ENCODE results near the gene TMEM150B.

Gene TMEM150B

GRCh38 chr19:55278391-55279135 lies 46.6 kb downstream of the TMEM150B start:
- Histone ChIP-seq H3K27ac (ENCODE audit: low read length) (no peak overlapping the region), H3K36me3 (ENCODE audit: control insufficient read depth, low read depth, low read length) (peaks cover 4% of the 10 kb centered on the region), H3K9me3 (ENCODE audit: control insufficient read depth, low read depth, low read length) (no peaks in the 10 kb centered on the region), H3K27me3 (ENCODE audit: control insufficient read depth, insufficient read depth, low read length) (no peaks in the 10 kb centered on the region), H3K4me1 (ENCODE audit: control insufficient read depth, low read depth, low read length) (peaks cover 10% of the 10 kb centered on the region), H3K4me3 (ENCODE audit: low read length) (peak overlapping the region; percentile 94), H3K9ac (ENCODE audit: low read length) (no peak overlapping the region)

GRCh38 chr19:55277494-55277893 lies 47.6 kb downstream of the TMEM150B start:
- Histone ChIP-seq H3K27ac (ENCODE audit: low read length) (no peak overlapping the region), H3K4me3 (ENCODE audit: low read length) (no peak overlapping the region), H3K9ac (ENCODE audit: low read length) (no peak overlapping the region), H3K4me1 (ENCODE audit: control insufficient read depth, low read depth, low read length) (peaks cover 10% of the 10 kb centered on the region), H3K27me3 (ENCODE audit: control insufficient read depth, insufficient read depth, low read length) (no peaks in the 10 kb centered on the region), H3K9me3 (ENCODE audit: control insufficient read depth, low read depth, low read length) (no peaks in the 10 kb centered on the region), H3K36me3 (ENCODE audit: control insufficient read depth, low read depth, low read length) (peaks cover 10% of the 10 kb centered on the region)

GRCh38 chr19:55276720-55277430 lies 48.3 kb downstream of the TMEM150B start:
- Histone ChIP-seq H3K9ac (ENCODE audit: low read length) (no peak overlapping the region), H3K9me3 (ENCODE audit: control insufficient read depth, low read depth, low read length) (no peaks in the 10 kb centered on the region), H3K36me3 (ENCODE audit: control insufficient read depth, low read depth, low read length) (peaks cover 10% of the 10 kb centered on the region), H3K4me1 (ENCODE audit: control insufficient read depth, low read depth, low read length) (peaks cover 10% of the 10 kb centered on the region), H3K27ac (ENCODE audit: low read length) (no peak overlapping the region), H3K27me3 (ENCODE audit: control insufficient read depth, insufficient read depth, low read length) (no peaks in the 10 kb centered on the region), H3K4me3 (ENCODE audit: low read length) (no peak overlapping the region)

- Histone ChIP-seq H3K9me3 (ENCODE audit: control insufficient read depth, low read depth, low read length) (no peaks in the 10 kb centered on the region), H3K27ac (ENCODE audit: low read length) (no peak overlapping the region), H3K4me3 (ENCODE audit: low read length) (no peak overlapping the region), H3K36me3 (ENCODE audit: control insufficient read depth, low read depth, low read length) (peaks cover 10% of the 10 kb centered on the region), H3K27me3 (ENCODE audit: control insufficient read depth, insufficient read depth, low read length) (no peaks in the 10 kb centered on the region), H3K4me1 (ENCODE audit: control insufficient read depth, low read depth, low read length) (peaks cover 10% of the 10 kb centered on the region), H3K9ac (ENCODE audit: low read length) (no peak overlapping the region)
Measured at GRCh38 chr19:55275851-55276719, 49.1 kb downstream of the TMEM150B start.

GRCh38 chr19:55273978-55274707 lies 51.0 kb downstream of the TMEM150B start:
- Histone ChIP-seq H3K4me3 (ENCODE audit: low read length) (no peak overlapping the region), H3K36me3 (ENCODE audit: control insufficient read depth, low read depth, low read length) (peaks cover 10% of the 10 kb centered on the region), H3K27ac (ENCODE audit: low read length) (no peak overlapping the region), H3K9me3 (ENCODE audit: control insufficient read depth, low read depth, low read length) (no peaks in the 10 kb centered on the region), H3K4me1 (ENCODE audit: control insufficient read depth, low read depth, low read length) (peaks cover 3% of the 10 kb centered on the region), H3K27me3 (ENCODE audit: control insufficient read depth, insufficient read depth, low read length) (no peaks in the 10 kb centered on the region), H3K9ac (ENCODE audit: low read length) (no peak overlapping the region)

- Histone ChIP-seq H3K27me3 (ENCODE audit: control insufficient read depth, insufficient read depth, low read length) (no peaks in the 10 kb centered on the region), H3K9me3 (ENCODE audit: control insufficient read depth, low read depth, low read length) (no peaks in the 10 kb centered on the region), H3K36me3 (ENCODE audit: control insufficient read depth, low read depth, low read length) (peaks cover 10% of the 10 kb centered on the region), H3K27ac (ENCODE audit: low read length) (no peak overlapping the region), H3K4me3 (ENCODE audit: low read length) (no peak overlapping the region), H3K4me1 (ENCODE audit: control insufficient read depth, low read depth, low read length) (no peaks in the 10 kb centered on the region), H3K9ac (ENCODE audit: low read length) (no peak overlapping the region)
Measured at GRCh38 chr19:55272142-55272541, 53.0 kb downstream of the TMEM150B start.

- H3K36me3 ChIP-seq (ENCODE audit: control insufficient read depth, low read depth, low read length) = peaks cover 7% of the 10 kb centered on the region
- no peak overlapping the region for H3K27ac ChIP-seq (ENCODE audit: low read length)
- no peaks in the 10 kb centered on the region for H3K4me1 ChIP-seq (ENCODE audit: control insufficient read depth, low read depth, low read length)
- no peaks in the 10 kb centered on the region for H3K27me3 ChIP-seq (ENCODE audit: control insufficient read depth, insufficient read depth, low read length)
- H3K9ac ChIP-seq (ENCODE audit: low read length) = no peak overlapping the region
- H3K4me3 ChIP-seq (ENCODE audit: low read length) = no peak overlapping the region
- peaks cover 3% of the 10 kb centered on the region for H3K9me3 ChIP-seq (ENCODE audit: control insufficient read depth, low read depth, low read length)
Measured at GRCh38 chr19:55270172-55270942, 54.8 kb downstream of the TMEM150B start.

- Histone ChIP-seq H3K9me3 (ENCODE audit: control insufficient read depth, low read depth, low read length) (peaks cover 3% of the 10 kb centered on the region), H3K27ac (ENCODE audit: low read length) (no peak overlapping the region), H3K4me1 (ENCODE audit: control insufficient read depth, low read depth, low read length) (no peaks in the 10 kb centered on the region), H3K27me3 (ENCODE audit: control insufficient read depth, insufficient read depth, low read length) (no peaks in the 10 kb centered on the region), H3K9ac (ENCODE audit: low read length) (no peak overlapping the region), H3K4me3 (ENCODE audit: low read length) (no peak overlapping the region), H3K36me3 (ENCODE audit: control insufficient read depth, low read depth, low read length) (peaks cover 7% of the 10 kb centered on the region)
Measured at GRCh38 chr19:55269299-55269698, 55.8 kb downstream of the TMEM150B start.

GRCh38 chr19:55266840-55267239 lies 58.3 kb downstream of the TMEM150B start:
- Histone ChIP-seq H3K4me1 (ENCODE audit: control insufficient read depth, low read depth, low read length) (no peaks in the 10 kb centered on the region), H3K9ac (ENCODE audit: low read length) (no peak overlapping the region), H3K4me3 (ENCODE audit: low read length) (no peak overlapping the region), H3K9me3 (ENCODE audit: control insufficient read depth, low read depth, low read length) (peaks cover 3% of the 10 kb centered on the region), H3K27me3 (ENCODE audit: control insufficient read depth, insufficient read depth, low read length) (no peaks in the 10 kb centered on the region), H3K27ac (ENCODE audit: low read length) (no peak overlapping the region), H3K36me3 (ENCODE audit: control insufficient read depth, low read depth, low read length) (no peaks in the 10 kb centered on the region)

- no peak overlapping the region for H3K4me3 ChIP-seq (ENCODE audit: low read length)
- H3K9me3 ChIP-seq (ENCODE audit: control insufficient read depth, low read depth, low read length) = peaks cover 3% of the 10 kb centered on the region
- H3K4me1 ChIP-seq (ENCODE audit: control insufficient read depth, low read depth, low read length) = no peaks in the 10 kb centered on the region
- no peaks in the 10 kb centered on the region for H3K27me3 ChIP-seq (ENCODE audit: control insufficient read depth, insufficient read depth, low read length)
- no peaks in the 10 kb centered on the region for H3K36me3 ChIP-seq (ENCODE audit: control insufficient read depth, low read depth, low read length)
- no peak overlapping the region for H3K9ac ChIP-seq (ENCODE audit: low read length)
- no peak overlapping the region for H3K27ac ChIP-seq (ENCODE audit: low read length)
Measured at GRCh38 chr19:55266404-55266803, 58.7 kb downstream of the TMEM150B start.
